ENCODE measurements around the gene ZNF584. TPM values are rescaled to one million over a fixed set of nuclear protein-coding genes. Genes with fewer than 3 reads are reported as not detected.

The ZNF584 gene
- total and polyA plus RNA-seq, 10 of the 15 experiments (the other 5 are each of a cell fraction or from before 2014, with no cell fraction given), result 2.0 to 10.7 (median 6.3) TPM

DNA sequence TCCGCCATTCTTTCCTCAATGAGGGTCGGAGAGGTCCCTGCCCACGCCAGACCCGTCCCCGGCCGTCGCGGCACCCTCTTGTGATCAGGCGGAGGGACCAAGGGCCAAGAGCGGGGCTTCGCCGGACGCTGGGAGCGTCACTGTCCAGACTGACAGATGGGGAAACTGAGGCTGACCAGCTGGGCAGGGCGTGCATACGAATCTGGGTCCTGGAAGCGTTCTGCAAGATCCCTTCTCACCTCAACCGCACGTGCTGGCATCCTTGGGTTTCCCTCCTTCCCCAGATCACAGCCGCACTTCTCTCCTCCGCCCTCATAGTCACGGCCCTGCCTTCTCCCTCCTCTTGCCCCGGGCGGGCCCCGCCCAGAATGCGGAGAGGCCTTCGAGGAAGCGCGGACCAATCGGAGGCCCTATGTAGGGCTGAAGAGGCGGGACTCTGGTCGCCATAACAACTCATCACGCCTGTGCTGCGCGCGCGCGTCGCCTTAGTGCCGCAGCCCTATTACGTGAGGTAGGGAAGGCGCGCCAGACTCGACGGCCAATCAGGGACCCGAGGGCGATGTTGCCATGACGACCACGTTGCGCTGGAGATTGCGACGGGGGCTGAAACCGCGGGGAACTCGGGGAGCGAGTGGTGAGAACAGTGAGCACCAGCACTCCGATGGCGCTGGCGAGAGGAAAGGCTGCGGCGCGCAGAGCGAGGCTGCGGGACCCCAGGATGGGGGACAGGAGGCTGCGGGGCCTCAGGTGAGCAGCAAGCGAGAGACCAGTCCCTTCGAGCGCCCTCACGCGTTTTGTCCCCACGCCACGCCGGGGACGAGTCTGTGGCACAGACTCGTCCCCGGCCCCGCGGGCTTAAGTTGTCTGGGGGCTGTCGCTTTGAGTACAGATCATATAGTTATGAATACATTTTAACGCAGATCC, 7.3 kb upstream of the ZNF584 start (continued):
- TF ChIP-seq RAD21 (IDR thresholded peaks at IDR 0.05; ENCODE audit: insufficient read depth, low read depth, low read length) (no peak), HDAC2 (IDR thresholded peaks at IDR 0.05) (no peak), SIN3A (IDR thresholded peaks at IDR 0.05; ENCODE audit: low read depth, low read length) (peak; percentile 83), MYB (IDR thresholded peaks at IDR 0.05; ENCODE audit: borderline replicate concordance, low read depth, low read length) (no peak), SMARCA5 (IDR thresholded peaks at IDR 0.05) (no peak; the same call in 1 of the 2 replicates), SIX5 (IDR thresholded peaks at IDR 0.05; ENCODE audit: low read depth, low read length, severe bottlenecking) (peak; percentile 17), MEF2A (IDR thresholded peaks at IDR 0.05; ENCODE audit: insufficient read depth, low read depth, low read length) (no peak)
- TF ChIP-seq, protein P1, sequence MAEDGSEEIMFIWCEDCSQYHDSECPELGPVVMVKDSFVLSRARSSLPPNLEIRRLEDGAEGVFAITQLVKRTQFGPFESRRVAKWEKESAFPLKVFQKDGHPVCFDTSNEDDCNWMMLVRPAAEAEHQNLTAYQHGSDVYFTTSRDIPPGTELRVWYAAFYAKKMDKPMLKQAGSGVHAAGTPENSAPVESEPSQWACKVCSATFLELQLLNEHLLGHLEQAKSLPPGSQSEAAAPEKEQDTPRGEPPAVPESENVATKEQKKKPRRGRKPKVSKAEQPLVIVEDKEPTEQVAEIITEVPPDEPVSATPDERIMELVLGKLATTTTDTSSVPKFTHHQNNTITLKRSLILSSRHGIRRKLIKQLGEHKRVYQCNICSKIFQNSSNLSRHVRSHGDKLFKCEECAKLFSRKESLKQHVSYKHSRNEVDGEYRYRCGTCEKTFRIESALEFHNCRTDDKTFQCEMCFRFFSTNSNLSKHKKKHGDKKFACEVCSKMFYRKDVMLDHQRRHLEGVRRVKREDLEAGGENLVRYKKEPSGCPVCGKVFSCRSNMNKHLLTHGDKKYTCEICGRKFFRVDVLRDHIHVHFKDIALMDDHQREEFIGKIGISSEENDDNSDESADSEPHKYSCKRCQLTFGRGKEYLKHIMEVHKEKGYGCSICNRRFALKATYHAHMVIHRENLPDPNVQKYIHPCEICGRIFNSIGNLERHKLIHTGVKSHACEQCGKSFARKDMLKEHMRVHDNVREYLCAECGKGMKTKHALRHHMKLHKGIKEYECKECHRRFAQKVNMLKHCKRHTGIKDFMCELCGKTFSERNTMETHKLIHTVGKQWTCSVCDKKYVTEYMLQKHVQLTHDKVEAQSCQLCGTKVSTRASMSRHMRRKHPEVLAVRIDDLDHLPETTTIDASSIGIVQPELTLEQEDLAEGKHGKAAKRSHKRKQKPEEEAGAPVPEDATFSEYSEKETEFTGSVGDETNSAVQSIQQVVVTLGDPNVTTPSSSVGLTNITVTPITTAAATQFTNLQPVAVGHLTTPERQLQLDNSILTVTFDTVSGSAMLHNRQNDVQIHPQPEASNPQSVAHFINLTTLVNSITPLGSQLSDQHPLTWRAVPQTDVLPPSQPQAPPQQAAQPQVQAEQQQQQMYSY (CRISPR knock-in tag; IDR thresholded peaks at IDR 0.05), result no peak
- TF ChIP-seq, protein P2, sequence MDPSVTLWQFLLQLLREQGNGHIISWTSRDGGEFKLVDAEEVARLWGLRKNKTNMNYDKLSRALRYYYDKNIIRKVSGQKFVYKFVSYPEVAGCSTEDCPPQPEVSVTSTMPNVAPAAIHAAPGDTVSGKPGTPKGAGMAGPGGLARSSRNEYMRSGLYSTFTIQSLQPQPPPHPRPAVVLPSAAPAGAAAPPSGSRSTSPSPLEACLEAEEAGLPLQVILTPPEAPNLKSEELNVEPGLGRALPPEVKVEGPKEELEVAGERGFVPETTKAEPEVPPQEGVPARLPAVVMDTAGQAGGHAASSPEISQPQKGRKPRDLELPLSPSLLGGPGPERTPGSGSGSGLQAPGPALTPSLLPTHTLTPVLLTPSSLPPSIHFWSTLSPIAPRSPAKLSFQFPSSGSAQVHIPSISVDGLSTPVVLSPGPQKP (IDR thresholded peaks at IDR 0.05; ENCODE audit: low read depth, low read length), result no peak
- TF ChIP-seq, protein P3, sequence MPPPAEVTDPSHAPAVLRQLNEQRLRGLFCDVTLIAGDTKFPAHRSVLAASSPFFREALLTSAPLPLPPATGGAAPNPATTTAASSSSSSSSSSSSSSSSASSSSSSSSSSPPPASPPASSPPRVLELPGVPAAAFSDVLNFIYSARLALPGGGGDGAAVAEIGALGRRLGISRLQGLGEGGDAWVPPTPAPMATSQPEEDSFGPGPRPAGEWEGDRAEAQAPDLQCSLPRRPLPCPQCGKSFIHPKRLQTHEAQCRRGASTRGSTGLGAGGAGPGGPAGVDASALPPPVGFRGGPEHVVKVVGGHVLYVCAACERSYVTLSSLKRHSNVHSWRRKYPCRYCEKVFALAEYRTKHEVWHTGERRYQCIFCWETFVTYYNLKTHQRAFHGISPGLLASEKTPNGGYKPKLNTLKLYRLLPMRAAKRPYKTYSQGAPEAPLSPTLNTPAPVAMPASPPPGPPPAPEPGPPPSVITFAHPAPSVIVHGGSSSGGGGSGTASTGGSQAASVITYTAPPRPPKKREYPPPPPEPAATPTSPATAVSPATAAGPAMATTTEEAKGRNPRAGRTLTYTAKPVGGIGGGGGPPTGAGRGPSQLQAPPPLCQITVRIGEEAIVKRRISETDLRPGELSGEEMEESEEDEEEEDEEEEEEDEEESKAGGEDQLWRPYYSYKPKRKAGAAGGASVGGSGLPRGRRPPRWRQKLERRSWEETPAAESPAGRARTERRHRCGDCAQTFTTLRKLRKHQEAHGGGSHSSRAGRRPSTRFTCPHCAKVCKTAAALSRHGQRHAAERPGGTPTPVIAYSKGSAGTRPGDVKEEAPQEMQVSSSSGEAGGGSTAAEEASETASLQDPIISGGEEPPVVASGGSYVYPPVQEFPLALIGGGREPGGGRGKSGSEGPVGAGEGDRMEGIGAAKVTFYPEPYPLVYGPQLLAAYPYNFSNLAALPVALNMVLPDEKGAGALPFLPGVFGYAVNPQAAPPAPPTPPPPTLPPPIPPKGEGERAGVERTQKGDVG (CRISPR knock-in tag; IDR thresholded peaks at IDR 0.05), result no peak
- TF ChIP-seq, protein P4, sequence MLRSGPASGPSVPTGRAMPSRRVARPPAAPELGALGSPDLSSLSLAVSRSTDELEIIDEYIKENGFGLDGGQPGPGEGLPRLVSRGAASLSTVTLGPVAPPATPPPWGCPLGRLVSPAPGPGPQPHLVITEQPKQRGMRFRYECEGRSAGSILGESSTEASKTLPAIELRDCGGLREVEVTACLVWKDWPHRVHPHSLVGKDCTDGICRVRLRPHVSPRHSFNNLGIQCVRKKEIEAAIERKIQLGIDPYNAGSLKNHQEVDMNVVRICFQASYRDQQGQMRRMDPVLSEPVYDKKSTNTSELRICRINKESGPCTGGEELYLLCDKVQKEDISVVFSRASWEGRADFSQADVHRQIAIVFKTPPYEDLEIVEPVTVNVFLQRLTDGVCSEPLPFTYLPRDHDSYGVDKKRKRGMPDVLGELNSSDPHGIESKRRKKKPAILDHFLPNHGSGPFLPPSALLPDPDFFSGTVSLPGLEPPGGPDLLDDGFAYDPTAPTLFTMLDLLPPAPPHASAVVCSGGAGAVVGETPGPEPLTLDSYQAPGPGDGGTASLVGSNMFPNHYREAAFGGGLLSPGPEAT (IDR thresholded peaks at IDR 0.05; ENCODE audit: low read depth), result no peak
- TF ChIP-seq, protein P5, sequence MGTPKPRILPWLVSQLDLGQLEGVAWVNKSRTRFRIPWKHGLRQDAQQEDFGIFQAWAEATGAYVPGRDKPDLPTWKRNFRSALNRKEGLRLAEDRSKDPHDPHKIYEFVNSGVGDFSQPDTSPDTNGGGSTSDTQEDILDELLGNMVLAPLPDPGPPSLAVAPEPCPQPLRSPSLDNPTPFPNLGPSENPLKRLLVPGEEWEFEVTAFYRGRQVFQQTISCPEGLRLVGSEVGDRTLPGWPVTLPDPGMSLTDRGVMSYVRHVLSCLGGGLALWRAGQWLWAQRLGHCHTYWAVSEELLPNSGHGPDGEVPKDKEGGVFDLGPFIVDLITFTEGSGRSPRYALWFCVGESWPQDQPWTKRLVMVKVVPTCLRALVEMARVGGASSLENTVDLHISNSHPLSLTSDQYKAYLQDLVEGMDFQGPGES (IDR thresholded peaks at IDR 0.05), result peak; percentile 82
- TF ChIP-seq, protein P6, sequence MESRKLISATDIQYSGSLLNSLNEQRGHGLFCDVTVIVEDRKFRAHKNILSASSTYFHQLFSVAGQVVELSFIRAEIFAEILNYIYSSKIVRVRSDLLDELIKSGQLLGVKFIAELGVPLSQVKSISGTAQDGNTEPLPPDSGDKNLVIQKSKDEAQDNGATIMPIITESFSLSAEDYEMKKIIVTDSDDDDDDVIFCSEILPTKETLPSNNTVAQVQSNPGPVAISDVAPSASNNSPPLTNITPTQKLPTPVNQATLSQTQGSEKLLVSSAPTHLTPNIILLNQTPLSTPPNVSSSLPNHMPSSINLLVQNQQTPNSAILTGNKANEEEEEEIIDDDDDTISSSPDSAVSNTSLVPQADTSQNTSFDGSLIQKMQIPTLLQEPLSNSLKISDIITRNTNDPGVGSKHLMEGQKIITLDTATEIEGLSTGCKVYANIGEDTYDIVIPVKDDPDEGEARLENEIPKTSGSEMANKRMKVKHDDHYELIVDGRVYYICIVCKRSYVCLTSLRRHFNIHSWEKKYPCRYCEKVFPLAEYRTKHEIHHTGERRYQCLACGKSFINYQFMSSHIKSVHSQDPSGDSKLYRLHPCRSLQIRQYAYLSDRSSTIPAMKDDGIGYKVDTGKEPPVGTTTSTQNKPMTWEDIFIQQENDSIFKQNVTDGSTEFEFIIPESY (IDR thresholded peaks at IDR 0.05), result no peak
